ENCODE measurements around the gene ASNSD1.

The ASNSD1 gene

GRCh38 chr2:189661148-189661956, at the start of gene ASNSD1:
ASNSD1 (plus strand) TSS chr2:189661459; CDS start chr2:189666133, 4,674 bp downstream.
- peak; percentile 100 for DNase-seq

- DNase-seq: no peak
Measured at GRCh38 chr2:189613077-189613636, 48.1 kb upstream of the ASNSD1 start.

- DNase-seq: no peak
Measured at GRCh38 chr2:189613650-189614420, 47.4 kb upstream of the ASNSD1 start.

GRCh38 chr2:189614585-189614984, 46.7 kb upstream of the ASNSD1 start:
- no peak for DNase-seq

GRCh38 chr2:189618197-189618596, 43.1 kb upstream of the ASNSD1 start:
- DNase-seq: no peak

- DNase-seq: no peak
Measured at GRCh38 chr2:189621781-189622180, 39.5 kb upstream of the ASNSD1 start.

GRCh38 chr2:189623049-189623448, 38.2 kb upstream of the ASNSD1 start:
- DNase-seq: no peak

GRCh38 chr2:189624648-189625355, 36.5 kb upstream of the ASNSD1 start:
- no peak for DNase-seq

GRCh38 chr2:189625636-189626035, 35.6 kb upstream of the ASNSD1 start:
- no peak for DNase-seq

GRCh38 chr2:189627789-189628188, 33.5 kb upstream of the ASNSD1 start:
- DNase-seq: no peak

GRCh38 chr2:189628817-189629530, 32.3 kb upstream of the ASNSD1 start:
- no peak for DNase-seq

- DNase-seq: no peak
Measured at GRCh38 chr2:189629531-189630453, 31.5 kb upstream of the ASNSD1 start.

GRCh38 chr2:189631849-189632248, 29.4 kb upstream of the ASNSD1 start:
- DNase-seq: no peak

- DNase-seq: peak in 1 of 2 donors; percentile 47
Measured at GRCh38 chr2:189633392-189633811, 27.9 kb upstream of the ASNSD1 start.

GRCh38 chr2:189635353-189635752, 25.9 kb upstream of the ASNSD1 start:
- DNase-seq: no peak

GRCh38 chr2:189638301-189639006, 22.8 kb upstream of the ASNSD1 start:
- no peak for DNase-seq

- no peak for DNase-seq
Measured at GRCh38 chr2:189639007-189639609, 22.2 kb upstream of the ASNSD1 start.

GRCh38 chr2:189641002-189641401, 20.3 kb upstream of the ASNSD1 start:
- DNase-seq: no peak

- no peak for DNase-seq
Measured at GRCh38 chr2:189641590-189641989, 19.7 kb upstream of the ASNSD1 start.

- no peak for DNase-seq
Measured at GRCh38 chr2:189646521-189646920, 14.7 kb upstream of the ASNSD1 start.
